HEK293 (cell line): Measurements from ENCODE around the gene SMIM41.

ENCODE experiments used
- CTCF ChIA-PET: fragments of 350-600 bp; formaldehyde crosslinking; extraction: SDS; loops from one replicate; lab custom pipeline; 2021; ENCODE audit warnings: antibody characterized with exemption; lab: Yijun Ruan, JAX
- POLR2A ChIA-PET: fragments of 300-600 bp; formaldehyde crosslinking; extraction: SDS; loops from one replicate; lab custom pipeline; 2020; ENCODE audit warnings: antibody characterized with exemption, inconsistent platforms; lab: Yijun Ruan, JAX
- H3K27ac ChIP-seq: fragments of 200-500 bp; sonication (Bioruptor generic); 2 replicates; pipeline ENCODE4 v1.5.1; 2014; ENCODE audit warnings: low read depth, low read length, control low read depth, inconsistent platforms; ENCODE audit errors: extremely low read depth
- H3K36me3 ChIP-seq, 2 experiments: fragments of 200-500 bp in 1 of 2; sonication (Bioruptor generic) in 1 of 2; 1 replicate in 1 of 2; 2 replicates in 1 of 2; pipeline ENCODE4 v1.5.1; 2014 to 2017; ENCODE audit warnings: inconsistent platforms in 2 of 2, low read length in 2 of 2; ENCODE audit not compliant: control insufficient read depth in 2 of 2, insufficient read depth in 1 of 2
- H3K4me1 ChIP-seq: fragments of 200-500 bp; sonication (Bioruptor generic); 2 replicates; pipeline ENCODE4 v1.5.1; 2014; ENCODE audit warnings: mild to moderate bottlenecking, low read length, inconsistent platforms; ENCODE audit not compliant: control insufficient read depth, insufficient read depth
- H3K4me3 ChIP-seq: 2 replicates; pipeline ENCODE4 v1.5.1; 2011; ENCODE audit warnings: low read depth, mild to moderate bottlenecking, control low read depth, low read length, moderate library complexity
- H3K9me3 ChIP-seq: fragments of 200-500 bp; sonication (Bioruptor generic); 2 replicates; pipeline ENCODE4 v1.5.1; 2014; ENCODE audit warnings: low read depth, low read length, inconsistent platforms; ENCODE audit not compliant: control insufficient read depth, insufficient read depth
- OVOL3 ChIP-seq: fragments of 450-650 bp; formaldehyde crosslinking; IDR thresholded peaks from 2 replicates; pipeline ENCODE4 v1.5.1; 2016; ENCODE audit warnings: missing biosample characterization, missing genetic modification characterization
- YY2 ChIP-seq: fragments of 450-650 bp; formaldehyde crosslinking; IDR thresholded peaks from 2 replicates; pipeline ENCODE4 v1.5.1; 2016; ENCODE audit warnings: missing biosample characterization, missing genetic modification characterization
- ZNF302 ChIP-seq: fragments of 450-650 bp; formaldehyde crosslinking; IDR thresholded peaks from 2 replicates; pipeline ENCODE4 v1.5.1; 2016; ENCODE audit warnings: missing biosample characterization, missing genetic modification characterization, low read depth
- ZNF335 ChIP-seq: fragments of 450-650 bp; formaldehyde crosslinking; conservative IDR thresholded peaks from 2 replicates; pipeline ENCODE4 v1.5.1; 2016; ENCODE audit warnings: missing biosample characterization, missing genetic modification characterization
- ZNF354C ChIP-seq: fragments of 450-650 bp; formaldehyde crosslinking; IDR thresholded peaks from 2 replicates; pipeline ENCODE4 v1.5.1; 2016; ENCODE audit warnings: missing biosample characterization, missing genetic modification characterization, low read depth, borderline replicate concordance
- ZNF426 ChIP-seq: fragments of 450-650 bp; formaldehyde crosslinking; IDR thresholded peaks from 2 replicates; pipeline ENCODE4 v1.5.1; 2017; ENCODE audit warnings: missing biosample characterization, missing genetic modification characterization, mild to moderate bottlenecking, inconsistent platforms, moderate library complexity
- ZNF521 ChIP-seq: fragments of 450-650 bp; formaldehyde crosslinking; IDR thresholded peaks from 2 replicates; pipeline ENCODE4 v1.5.1; 2017; ENCODE audit warnings: missing biosample characterization, mild to moderate bottlenecking, missing genetic modification characterization
- ZNF555 ChIP-seq: fragments of 450-650 bp; formaldehyde crosslinking; conservative IDR thresholded peaks from 2 replicates; pipeline ENCODE4 v1.5.1; 2017; ENCODE audit warnings: missing biosample characterization, mild to moderate bottlenecking, missing genetic modification characterization, inconsistent platforms
- ZNF571 ChIP-seq: fragments of 450-650 bp; formaldehyde crosslinking; IDR thresholded peaks from 2 replicates; pipeline ENCODE4 v1.5.0; 2017; ENCODE audit warnings: missing biosample characterization, missing genetic modification characterization
- ZNF654 ChIP-seq: fragments of 450-650 bp; formaldehyde crosslinking; IDR thresholded peaks from 2 replicates; pipeline ENCODE4 v1.5.1; 2016; ENCODE audit warnings: low read depth, missing biosample characterization, missing genetic modification characterization
- ZNF837 ChIP-seq: fragments of 450-650 bp; formaldehyde crosslinking; IDR thresholded peaks from 2 replicates; pipeline ENCODE4 v1.5.1; 2016; ENCODE audit warnings: missing biosample characterization, missing genetic modification characterization
- ZSCAN30 ChIP-seq: fragments of 450-650 bp; IDR thresholded peaks from 2 replicates; pipeline ENCODE4 v1.5.1; 2018; ENCODE audit warnings: missing biosample characterization, mild to moderate bottlenecking, missing genetic modification characterization, moderate library complexity
- TF ChIP-seq, protein P1 (sequence below): fragments of 450-650 bp; formaldehyde crosslinking; IDR thresholded peaks from 2 replicates; pipeline ENCODE4 v1.5.1; 2016; ENCODE audit warnings: missing biosample characterization, missing genetic modification characterization
- TF ChIP-seq, protein P2 (sequence below): fragments of 450-650 bp; formaldehyde crosslinking; IDR thresholded peaks from 2 replicates; pipeline ENCODE4 v1.5.1; 2016; ENCODE audit warnings: missing biosample characterization, missing genetic modification characterization
- TF ChIP-seq, protein P3 (sequence below): fragments of 450-650 bp; formaldehyde crosslinking; IDR thresholded peaks from 2 replicates; pipeline ENCODE4 v1.5.1; 2016; ENCODE audit warnings: missing biosample characterization, missing genetic modification characterization
- TF ChIP-seq, protein P4 (sequence below): fragments of 450-650 bp; formaldehyde crosslinking; conservative IDR thresholded peaks from 2 replicates; pipeline ENCODE4 v1.5.1; 2016; ENCODE audit warnings: low read depth, missing biosample characterization, missing genetic modification characterization
- TF ChIP-seq, protein P5 (sequence below): fragments of 450-650 bp; formaldehyde crosslinking; IDR thresholded peaks from 2 replicates; pipeline ENCODE4 v1.5.1; 2016; ENCODE audit warnings: missing biosample characterization, missing genetic modification characterization
- TF ChIP-seq, protein P6 (sequence below): fragments of 450-650 bp; formaldehyde crosslinking; IDR thresholded peaks from 2 replicates; pipeline ENCODE4 v1.5.1; 2017; ENCODE audit warnings: missing biosample characterization, missing genetic modification characterization

SMIM41 gene

DNA sequence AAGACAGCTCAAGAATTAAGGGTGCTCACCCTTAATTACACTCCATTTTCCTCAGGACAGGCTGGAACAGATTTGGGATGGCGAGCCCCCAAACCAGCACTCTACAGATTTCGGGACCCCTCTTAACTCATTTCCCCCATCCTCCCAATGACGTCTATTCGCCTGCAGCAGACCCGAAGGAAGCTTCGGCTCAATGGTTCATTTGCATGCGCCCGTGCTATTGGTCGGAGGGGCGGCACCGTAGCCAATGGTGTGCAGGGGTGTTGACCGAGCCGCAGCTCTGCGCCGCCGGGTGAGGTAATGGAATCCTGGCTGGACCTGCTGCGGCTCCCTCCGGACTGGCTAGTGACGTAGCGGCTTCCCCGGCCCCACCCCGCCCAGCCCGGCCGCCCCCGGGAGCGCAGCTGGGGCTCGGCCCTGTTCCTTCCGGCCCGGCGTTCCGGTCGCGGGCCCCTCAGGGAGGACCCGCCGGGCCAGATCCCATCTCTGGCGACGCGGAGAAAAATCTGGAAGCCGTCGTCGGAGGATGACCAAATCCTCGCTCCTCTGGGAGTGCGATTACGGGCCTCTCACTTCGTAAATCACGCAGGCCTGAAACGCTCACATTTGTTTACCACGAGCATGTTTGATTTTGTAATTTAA lies 46.6 kb upstream of the SMIM41 start (continued):
- TF ChIP-seq ZNF654 (0 out of 2 replicates have a peak, but pooled peaks have one; percentile 1), ZSCAN30 (peak; percentile 59; the same call in 1 of the 2 replicates), ZNF521 (no peak), ZNF302 (tag by site-specific recombination) (no peak), ZNF571 (tag by site-specific recombination) (no peak), ZNF555 (no peak), ZNF426 (tag by site-specific recombination) (no peak), YY2 (no peak), OVOL3 (tag by site-specific recombination) (no peak)
- TF ChIP-seq, protein P1, sequence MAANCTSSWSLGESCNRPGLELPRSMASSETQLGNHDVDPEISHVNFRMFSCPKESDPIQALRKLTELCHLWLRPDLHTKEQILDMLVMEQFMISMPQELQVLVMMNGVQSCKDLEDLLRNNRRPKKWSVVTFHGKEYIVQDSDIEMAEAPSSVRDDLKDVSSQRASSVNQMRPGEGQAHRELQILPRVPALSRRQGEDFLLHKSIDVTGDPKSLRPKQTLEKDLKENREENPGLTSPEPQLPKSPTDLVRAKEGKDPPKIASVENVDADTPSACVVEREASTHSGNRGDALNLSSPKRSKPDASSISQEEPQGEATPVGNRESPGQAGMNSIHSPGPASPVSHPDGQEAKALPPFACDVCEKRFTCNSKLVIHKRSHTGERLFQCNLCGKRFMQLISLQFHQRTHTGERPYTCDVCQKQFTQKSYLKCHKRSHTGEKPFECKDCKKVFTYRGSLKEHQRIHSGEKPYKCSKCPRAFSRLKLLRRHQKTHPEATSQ, result no peak
- TF ChIP-seq, protein P2, sequence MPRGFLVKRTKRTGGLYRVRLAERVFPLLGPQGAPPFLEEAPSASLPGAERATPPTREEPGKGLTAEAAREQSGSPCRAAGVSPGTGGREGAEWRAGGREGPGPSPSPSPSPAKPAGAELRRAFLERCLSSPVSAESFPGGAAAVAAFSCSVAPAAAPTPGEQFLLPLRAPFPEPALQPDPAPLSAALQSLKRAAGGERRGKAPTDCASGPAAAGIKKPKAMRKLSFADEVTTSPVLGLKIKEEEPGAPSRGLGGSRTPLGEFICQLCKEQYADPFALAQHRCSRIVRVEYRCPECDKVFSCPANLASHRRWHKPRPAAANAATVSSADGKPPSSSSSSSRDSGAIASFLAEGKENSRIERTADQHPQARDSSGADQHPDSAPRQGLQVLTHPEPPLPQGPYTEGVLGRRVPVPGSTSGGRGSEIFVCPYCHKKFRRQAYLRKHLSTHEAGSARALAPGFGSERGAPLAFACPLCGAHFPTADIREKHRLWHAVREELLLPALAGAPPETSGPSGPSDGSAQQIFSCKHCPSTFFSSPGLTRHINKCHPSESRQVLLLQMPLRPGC (tag by site-specific recombination), result no peak
- TF ChIP-seq, protein P3, sequence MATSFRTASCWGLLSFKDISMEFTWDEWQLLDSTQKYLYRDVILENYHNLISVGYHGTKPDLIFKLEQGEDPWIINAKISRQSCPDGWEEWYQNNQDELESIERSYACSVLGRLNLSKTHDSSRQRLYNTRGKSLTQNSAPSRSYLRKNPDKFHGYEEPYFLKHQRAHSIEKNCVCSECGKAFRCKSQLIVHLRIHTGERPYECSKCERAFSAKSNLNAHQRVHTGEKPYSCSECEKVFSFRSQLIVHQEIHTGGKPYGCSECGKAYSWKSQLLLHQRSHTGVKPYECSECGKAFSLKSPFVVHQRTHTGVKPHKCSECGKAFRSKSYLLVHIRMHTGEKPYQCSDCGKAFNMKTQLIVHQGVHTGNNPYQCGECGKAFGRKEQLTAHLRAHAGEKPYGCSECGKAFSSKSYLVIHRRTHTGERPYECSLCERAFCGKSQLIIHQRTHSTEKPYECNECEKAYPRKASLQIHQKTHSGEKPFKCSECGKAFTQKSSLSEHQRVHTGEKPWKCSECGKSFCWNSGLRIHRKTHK (tag by site-specific recombination), result no peak

DNA sequence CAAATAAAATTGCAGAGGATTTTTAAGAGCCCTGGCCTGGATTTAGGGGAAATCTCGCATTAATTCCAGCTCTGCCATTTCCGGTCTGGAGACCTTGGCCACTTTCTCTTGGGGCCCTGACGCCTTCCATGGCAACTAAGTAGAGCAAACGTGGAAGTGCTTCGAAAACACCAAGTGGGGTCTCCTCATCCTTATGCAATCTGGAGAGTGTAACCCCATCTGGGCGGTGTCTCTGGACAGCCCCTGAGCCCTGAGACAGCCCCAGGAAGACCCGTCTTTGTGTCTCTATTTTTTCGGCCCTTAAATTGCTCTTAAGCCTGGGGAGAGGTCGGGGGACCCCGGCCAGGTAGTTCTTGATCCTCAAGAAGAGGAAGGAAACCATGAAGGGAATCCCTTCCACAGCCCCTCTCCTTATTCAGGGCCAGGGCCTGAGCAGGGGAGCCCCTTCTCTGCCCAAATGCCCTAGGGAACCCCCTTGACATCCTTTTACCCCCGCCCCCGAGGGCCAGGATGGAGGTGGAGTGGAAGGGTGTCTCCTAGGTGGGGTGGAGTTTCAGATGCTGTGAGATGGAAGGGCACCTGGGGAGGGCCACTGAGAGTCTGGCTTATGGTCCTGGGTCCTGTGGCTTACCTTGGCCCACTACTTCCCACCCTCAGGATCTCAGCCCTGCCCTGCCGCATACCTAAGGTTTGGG lies 45.9 kb upstream of the SMIM41 start:
- TF ChIP-seq ZNF335 (tag by site-specific recombination) (peak; percentile 39), ZNF837 (tag by site-specific recombination) (no peak), ZNF354C (tag by site-specific recombination) (no peak)
- TF ChIP-seq, protein P4, sequence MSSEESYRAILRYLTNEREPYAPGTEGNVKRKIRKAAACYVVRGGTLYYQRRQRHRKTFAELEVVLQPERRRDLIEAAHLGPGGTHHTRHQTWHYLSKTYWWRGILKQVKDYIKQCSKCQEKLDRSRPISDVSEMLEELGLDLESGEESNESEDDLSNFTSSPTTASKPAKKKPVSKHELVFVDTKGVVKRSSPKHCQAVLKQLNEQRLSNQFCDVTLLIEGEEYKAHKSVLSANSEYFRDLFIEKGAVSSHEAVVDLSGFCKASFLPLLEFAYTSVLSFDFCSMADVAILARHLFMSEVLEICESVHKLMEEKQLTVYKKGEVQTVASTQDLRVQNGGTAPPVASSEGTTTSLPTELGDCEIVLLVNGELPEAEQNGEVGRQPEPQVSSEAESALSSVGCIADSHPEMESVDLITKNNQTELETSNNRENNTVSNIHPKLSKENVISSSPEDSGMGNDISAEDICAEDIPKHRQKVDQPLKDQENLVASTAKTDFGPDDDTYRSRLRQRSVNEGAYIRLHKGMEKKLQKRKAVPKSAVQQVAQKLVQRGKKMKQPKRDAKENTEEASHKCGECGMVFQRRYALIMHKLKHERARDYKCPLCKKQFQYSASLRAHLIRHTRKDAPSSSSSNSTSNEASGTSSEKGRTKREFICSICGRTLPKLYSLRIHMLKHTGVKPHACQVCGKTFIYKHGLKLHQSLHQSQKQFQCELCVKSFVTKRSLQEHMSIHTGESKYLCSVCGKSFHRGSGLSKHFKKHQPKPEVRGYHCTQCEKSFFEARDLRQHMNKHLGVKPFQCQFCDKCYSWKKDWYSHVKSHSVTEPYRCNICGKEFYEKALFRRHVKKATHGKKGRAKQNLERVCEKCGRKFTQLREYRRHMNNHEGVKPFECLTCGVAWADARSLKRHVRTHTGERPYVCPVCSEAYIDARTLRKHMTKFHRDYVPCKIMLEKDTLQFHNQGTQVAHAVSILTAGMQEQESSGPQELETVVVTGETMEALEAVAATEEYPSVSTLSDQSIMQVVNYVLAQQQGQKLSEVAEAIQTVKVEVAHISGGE (tag by site-specific recombination), result peak; percentile 6; the same call in 1 of the 2 replicates
- TF ChIP-seq, protein P5, sequence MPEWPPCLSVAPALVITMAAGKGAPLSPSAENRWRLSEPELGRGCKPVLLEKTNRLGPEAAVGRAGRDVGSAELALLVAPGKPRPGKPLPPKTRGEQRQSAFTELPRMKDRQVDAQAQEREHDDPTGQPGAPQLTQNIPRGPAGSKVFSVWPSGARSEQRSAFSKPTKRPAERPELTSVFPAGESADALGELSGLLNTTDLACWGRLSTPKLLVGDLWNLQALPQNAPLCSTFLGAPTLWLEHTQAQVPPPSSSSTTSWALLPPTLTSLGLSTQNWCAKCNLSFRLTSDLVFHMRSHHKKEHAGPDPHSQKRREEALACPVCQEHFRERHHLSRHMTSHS (tag by site-specific recombination), result no peak
- TF ChIP-seq, protein P6, sequence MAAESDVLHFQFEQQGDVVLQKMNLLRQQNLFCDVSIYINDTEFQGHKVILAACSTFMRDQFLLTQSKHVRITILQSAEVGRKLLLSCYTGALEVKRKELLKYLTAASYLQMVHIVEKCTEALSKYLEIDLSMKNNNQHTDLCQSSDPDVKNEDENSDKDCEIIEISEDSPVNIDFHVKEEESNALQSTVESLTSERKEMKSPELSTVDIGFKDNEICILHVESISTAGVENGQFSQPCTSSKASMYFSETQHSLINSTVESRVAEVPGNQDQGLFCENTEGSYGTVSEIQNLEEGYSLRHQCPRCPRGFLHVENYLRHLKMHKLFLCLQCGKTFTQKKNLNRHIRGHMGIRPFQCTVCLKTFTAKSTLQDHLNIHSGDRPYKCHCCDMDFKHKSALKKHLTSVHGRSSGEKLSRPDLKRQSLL (tag by site-specific recombination), result no peak
- Histone ChIP-seq H3K36me3 (no peaks in the 10 kb centered on the region), H3K9me3 (no peaks in the 10 kb centered on the region), H3K4me1 (peaks cover 13% of the 10 kb centered on the region), H3K27ac (no peak overlapping the region; the same call in 1 of the 2 replicates), H3K4me3 (no peak overlapping the region)
- ChIA-PET CTCF (interaction anchor here (1.5 to 16.1 kb wide), 5 partner anchors 8 to 88 kb away, joined by 3 to 794 read pairs (median 20); partner anchors contain the start of genes ATG101 and SMIM41), POLR2A (interaction anchor here (0.6 to 2.1 kb wide), 7 partner anchors 10 to 973 kb away, joined by 3 to 16 read pairs (median 4); partner anchors contain the start of genes ATG101, EIF4B, NR4A1 and TAMALIN)
